ELF-1 (cell line): Measurements from ENCODE around the gene LRRC41.
"Not testable (repeated sequence)": the region's sequence is repeated elsewhere in the genome, so short reads cannot be mapped to it uniquely, and the experiment has no call there.

Source experiments
- DNase-seq: peaks from one replicate; pipeline ENCODE4 v3.0.0-alpha.2; 2016; ENCODE audit warnings: low read depth, low spot score

The LRRC41 gene, protein sequence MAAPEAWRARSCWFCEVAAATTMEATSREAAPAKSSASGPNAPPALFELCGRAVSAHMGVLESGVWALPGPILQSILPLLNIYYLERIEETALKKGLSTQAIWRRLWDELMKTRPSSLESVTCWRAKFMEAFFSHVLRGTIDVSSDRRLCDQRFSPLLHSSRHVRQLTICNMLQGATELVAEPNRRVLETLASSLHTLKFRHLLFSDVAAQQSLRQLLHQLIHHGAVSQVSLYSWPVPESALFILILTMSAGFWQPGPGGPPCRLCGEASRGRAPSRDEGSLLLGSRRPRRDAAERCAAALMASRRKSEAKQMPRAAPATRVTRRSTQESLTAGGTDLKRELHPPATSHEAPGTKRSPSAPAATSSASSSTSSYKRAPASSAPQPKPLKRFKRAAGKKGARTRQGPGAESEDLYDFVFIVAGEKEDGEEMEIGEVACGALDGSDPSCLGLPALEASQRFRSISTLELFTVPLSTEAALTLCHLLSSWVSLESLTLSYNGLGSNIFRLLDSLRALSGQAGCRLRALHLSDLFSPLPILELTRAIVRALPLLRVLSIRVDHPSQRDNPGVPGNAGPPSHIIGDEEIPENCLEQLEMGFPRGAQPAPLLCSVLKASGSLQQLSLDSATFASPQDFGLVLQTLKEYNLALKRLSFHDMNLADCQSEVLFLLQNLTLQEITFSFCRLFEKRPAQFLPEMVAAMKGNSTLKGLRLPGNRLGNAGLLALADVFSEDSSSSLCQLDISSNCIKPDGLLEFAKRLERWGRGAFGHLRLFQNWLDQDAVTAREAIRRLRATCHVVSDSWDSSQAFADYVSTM

DNA sequence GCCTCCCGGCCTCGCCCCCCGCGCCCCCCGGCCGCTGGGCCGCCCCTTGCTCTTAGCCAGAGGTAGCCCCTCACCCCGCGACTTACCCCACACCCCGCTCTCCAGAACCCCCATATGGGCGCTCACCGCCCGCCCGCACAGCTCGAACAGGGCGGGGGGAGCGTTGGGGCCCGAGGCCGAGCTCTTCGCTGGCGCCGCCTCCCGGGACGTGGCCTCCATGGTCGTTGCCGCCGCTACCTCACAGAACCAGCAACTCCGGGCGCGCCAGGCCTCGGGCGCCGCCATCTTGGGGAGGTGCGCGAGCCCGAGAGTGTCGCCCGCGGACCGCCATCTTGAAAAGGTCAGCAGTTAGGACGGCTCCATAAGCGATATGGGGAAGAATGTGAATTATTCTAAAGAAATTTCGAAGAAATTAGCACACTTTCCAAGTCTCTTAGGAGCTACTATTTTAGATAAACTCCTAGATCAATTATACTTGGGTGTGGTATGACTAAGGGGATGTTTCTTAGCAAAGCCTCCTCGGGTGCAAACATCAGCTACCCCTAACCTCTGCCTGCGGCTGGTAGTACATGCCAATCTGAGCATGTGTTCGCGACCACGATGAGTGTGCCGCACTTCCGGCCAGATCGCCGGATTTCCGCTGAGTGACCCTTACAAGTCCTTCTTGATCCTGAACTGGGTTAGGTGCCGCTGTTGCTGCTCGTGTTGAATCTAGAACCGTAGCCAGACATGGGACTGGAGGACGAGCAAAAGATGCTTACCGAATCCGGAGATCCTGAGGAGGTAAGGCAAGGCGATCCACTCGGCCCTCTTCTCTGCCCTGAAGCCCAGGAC lies at the start of gene LRRC41, which contains the start of gene UQCRH:
TSS of gene LRRC41 (minus strand) at position 579 of the 834 bp plus-strand sequence. CDS start at position 285, 294 bp downstream.
TSS of gene UQCRH (plus strand) at position 661 of the 834 bp plus-strand sequence. CDS start at position 730, 69 bp downstream.
- peak; percentile 98 for DNase-seq

DNA sequence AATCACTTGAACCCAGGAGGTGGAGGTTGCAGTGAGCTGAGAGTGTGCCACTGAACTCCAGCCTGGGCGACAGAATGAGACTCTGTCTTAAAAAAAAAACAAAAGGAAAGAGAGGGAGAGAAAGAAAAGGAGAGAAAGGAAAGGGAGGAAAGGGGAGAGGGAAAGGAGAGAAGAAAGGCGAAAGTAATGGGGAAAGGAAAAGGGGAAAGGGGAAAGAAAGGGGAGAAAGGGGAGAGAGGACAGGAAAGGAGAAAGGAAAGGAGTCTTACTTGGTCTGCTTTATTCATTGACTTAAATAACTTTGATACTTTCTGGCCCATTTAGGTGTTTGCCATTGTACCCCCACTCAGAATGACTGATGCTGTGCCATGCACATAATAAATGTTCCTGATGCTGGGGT lies 48.9 kb upstream of the LRRC41 start:
- no peak for DNase-seq

DNA sequence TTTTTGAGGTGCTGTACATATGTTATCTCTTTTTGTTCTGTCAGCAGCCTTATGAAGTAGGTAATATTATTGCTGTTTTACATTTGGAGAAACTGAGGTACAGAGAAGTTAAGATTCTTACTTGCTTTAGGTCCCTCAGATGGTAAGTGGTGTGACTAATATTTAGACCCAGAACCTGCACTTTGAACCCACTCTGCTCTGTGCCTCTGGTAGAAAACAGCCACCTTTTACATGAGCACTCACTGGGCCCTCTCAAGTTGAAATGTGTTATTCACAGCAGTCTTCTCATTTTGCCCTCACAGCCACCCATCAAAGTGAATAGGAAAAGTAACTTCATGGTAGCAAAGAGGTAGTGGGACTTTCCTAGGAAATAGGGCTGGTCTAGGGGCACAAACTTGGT lies 41.9 kb upstream of the LRRC41 start:
- DNase-seq, result no peak

DNA sequence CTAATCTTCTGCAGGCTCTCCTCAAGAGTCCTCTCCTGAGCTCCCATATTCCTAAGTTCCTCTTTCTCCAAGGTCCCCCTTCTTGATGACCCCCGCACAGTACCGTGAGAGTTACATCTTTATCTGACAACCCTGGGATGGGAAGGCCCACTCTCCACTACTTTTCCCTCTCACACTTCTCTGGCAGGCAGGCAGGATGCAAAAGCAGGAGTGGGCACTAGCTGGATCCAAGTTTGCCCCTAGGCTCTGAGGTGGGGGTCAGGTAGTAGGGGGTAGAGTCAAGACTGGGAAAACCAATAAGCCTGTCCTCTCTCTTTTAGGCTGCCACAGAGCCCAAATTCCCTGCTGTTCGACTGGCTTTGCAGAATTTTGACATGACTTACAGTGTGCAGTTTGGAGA lies 41.1 kb upstream of the LRRC41 start:
- no peak for DNase-seq

DNA sequence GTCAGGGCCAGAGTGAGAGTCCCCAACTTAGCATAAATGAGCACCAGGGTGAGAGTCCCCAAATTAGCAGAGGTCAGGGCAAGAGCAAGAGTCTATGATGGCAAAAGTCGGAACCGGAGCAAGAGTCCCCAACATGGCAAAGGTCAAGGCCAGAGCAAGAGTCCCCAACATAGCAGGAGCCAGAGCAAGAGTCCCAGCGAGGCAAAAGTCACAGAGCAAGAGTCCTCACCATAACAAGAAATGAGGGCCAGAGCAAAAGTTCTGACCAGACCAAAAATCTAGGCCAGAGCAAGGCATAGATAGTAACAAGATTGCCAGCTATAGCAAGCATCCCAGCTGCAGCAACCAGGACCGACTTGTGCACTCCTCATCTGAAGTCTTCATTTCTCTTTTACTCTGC lies 40.3 kb upstream of the LRRC41 start:
- DNase-seq, result no peak

DNA sequence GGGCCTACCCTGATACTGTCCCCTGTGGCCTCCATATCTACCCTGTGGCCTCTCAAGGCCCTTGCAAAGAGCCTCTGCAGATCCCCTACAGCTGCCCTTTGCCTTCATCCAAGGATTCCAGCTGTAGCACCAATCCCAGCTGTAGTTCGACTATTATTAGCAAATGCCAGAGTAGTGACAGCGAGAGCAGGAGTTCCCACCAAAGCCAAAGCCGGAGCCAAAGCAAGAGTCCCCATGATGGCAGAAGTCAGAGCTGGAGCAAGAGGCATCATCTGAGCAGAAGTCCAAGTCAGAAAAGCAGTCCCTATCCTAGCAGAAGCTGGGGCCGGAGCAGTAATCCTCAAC lies 39.9 kb upstream of the LRRC41 start:
- no peak for DNase-seq

DNA sequence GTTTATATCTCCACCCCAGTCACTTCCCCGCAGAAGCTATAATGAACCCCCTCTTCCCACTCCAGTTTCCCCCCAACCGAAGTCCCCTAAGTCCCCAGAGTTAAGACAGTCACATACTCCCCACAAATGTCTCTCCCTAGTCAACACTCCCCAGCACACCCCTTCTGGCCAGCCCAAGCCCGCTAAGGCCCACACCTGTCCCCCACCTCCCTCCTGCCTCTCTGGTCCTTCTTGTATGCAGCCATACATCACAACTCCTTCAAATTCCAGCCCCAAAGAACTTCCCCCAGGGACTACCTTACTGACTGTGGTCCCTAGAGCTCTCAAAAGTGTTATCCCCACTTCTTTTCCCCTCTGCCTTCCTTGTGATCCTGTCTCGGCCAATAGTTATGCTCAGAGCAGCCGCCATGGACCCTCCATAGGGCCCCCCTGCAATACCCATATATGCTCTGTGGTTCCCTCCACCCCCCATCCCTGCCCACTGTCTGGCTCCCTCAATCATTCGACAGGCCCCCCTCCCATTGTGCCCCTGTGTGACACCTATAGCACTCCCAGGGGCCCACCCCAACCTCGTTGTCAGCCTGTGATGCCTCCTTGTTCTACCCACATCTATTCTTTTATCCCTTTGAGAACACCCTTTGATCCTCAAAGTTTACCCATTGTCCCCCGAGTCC lies 39.4 kb upstream of the LRRC41 start:
- no peak for DNase-seq

DNA sequence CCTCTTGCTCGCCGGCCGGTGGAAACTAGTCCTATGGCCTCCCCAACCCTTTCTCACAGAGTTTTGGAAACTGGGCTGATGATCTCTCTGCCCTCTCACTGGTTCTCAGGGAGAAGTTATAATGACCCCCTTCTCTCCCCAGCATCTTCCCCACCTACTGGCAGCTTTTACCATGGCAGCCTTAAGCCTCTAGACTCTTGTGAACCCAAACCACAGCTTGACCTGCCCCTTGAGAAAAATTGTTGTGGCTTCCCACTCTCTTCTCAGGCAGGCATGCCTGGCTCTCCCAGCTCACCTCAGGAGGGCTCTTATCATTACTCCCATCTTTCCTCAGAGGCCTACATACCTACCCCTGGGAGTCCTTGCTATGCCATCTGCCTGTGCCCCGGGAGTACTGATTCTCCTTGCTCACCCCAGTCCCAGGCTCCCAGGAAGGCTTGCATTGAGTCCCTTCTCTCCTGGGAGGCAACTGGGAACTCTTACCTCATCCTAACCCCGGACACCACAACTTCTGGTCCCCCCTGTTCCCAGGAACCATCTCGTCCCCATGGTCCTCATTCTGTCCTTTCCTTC lies 38.8 kb upstream of the LRRC41 start:
- peak; percentile 51 for DNase-seq

DNA sequence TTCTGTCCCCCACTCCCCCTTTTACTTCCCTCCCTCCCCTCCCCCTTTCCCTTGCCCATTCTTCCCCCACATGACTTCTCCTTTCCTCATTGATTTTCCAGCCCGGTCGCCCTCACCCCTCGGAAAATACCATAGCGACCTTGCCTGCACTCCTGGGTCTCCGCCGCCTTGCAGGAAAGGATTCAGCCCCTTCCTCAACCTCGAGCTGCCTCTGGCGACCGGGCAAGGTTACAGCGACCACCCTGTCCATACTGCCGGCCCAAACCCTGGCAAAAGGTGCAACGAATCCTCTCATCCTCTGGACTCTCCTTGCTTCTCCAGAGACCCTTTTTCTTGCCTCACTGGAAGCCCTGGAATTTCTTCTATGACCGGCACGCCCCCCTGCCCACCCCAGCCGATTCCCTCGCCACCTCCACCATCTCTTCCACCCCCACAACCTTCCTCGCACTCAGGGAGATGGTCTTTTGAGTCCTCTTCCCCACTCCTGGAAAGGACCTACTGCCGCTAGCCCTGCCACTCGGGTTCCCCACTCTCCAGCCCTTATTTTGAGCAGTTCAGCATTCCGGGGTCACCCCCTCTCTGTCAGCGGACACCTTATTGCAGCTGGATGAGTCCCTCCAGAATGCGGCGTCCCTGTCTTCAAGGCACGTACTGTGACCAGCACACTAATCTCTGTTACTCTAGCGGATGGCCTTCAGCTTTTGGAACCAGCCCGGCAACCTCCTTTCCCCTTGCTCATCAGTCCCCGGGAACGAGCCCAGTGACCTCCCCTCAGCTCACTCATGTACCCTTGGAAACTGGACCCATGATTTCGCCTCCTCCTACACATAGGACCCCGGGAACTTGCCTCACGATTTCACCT lies 38.0 kb upstream of the LRRC41 start:
- peak; percentile 35 for DNase-seq

DNA sequence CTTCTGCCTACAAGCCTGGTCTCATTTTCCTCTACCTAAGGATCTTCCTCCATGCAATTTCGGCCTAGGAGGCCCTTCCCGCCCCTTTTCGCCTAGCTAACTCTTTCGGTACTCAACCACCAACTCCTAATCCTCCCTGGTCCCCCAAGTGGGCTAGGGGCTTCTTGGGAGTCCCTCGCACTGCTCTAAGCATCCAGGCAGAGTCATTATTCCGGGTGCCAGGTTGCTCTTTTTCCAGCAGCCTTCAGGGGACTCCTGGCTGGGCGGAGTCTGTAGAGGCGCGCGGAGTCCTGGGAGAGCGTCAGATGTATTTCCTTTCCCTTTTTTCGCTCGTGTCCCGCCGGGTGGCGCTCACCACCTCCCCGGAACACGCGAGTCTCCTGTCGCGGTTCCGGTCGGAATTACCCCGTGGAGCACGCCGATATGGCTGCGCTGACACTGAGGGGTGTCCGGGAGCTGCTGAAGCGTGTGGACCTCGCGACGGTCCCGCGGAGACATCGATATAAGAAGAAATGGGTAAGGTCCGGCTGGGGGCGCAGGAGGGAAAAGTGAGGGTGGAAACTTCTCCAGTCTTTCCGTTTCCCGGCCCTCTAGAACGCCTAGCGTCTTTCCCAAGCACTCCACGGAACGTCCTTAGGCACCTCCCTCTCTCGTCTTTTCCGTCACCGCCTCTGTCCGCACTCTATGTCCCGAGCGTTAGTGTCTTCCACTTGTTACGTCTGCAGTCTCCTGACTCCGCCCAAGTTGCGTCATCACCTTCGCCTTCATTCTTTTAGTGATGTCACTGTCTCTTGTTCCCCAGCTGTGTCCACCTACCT lies 37.2 kb upstream of the LRRC41 start, which contains the start of gene NSUN4:
TSS of gene NSUN4 (plus strand) at position 404 of the 818 bp plus-strand sequence. CDS start at position 424, 20 bp downstream.
- DNase-seq, result peak; percentile 94

DNA sequence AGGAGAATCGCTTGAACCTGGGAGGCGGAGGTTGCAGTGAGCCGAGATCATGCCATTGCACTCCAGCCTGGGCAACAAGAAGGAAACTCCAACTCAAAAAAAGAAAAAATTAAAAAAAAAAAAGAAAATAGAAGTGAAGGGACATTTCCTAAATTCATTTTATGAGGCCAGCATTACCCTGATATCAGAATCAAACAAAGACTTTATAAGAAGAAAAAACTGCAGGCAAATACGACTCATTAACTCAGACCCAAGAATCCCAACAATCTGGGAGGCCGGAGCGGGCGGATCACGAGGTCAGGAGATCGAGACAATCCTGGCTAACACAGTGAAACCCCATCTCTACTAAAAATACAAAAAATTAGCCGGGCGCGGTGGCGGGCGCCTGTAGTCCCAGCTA lies 34.0 kb upstream of the LRRC41 start:
- not testable (repeated sequence) for DNase-seq

DNA sequence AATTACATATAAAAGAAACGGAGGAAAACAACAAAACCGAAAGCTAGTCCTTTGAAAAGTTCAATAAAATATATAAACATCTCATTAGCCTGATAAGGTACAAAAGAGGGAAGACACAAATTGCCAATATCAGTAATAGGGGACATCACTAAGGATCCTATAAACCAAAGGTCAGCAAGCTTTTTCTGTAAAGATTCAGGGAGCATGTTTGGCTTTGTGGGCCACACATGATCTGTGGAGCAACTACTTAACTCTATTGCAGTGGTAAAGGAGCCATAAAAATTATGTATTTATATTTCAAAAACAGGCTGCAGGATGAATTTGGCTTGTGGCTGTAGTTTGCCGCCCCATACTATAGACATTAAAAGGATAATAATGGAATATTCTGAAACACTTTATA lies 31.7 kb upstream of the LRRC41 start:
- DNase-seq, result no peak

DNA sequence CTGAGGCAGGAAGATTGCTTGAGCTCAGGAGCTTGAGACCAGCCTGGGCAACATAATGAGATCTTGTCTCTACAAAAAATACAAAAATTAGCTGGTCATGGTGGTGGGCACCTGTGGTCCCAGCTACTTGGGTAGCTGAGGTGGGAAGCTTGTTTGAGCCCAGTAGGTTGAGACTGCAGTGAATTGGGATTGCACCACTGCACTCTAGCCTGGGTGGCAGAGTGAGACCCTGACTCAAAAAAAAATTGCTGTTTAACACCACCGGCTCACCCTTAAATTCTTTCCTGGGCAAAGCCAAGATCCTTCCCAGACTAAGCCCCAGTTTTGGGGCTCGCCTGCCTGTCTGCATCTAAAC lies 30.6 kb upstream of the LRRC41 start:
- no peak for DNase-seq

DNA sequence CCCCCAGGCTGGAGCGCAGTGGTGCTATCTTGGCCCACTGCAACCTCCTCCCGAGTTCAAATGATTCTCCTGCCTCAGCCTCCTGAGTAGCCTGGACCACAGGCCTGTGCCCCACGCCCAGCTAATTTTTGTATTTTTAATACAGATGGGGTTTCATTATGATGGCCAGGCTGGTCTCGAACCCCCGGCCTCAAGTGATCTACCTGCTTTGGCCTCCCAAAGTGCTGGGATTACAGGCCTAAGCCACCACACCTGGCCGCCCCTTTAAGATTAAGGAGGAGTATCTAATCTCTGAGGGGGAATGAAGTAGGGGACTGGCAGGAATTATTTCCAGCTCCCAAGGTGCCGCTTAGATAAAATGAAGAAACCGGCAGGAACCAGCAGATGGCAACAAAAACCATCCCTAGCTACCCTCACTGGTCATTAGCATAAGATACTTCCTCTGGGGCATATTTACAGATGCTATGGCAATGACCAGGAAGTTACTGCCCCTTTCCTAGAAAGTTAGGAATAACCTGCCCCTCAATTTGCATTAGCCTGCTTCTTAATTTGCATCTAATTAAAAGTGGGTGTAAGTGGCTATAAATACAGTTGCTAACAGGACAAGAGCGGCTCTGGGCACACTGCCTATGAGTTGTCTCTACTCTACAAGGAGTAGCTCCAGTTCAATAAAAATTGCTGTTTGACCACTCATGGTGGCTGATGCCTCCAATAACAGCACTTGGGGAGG lies 30.0 kb upstream of the LRRC41 start:
- DNase-seq, result peak; percentile 79

DNA sequence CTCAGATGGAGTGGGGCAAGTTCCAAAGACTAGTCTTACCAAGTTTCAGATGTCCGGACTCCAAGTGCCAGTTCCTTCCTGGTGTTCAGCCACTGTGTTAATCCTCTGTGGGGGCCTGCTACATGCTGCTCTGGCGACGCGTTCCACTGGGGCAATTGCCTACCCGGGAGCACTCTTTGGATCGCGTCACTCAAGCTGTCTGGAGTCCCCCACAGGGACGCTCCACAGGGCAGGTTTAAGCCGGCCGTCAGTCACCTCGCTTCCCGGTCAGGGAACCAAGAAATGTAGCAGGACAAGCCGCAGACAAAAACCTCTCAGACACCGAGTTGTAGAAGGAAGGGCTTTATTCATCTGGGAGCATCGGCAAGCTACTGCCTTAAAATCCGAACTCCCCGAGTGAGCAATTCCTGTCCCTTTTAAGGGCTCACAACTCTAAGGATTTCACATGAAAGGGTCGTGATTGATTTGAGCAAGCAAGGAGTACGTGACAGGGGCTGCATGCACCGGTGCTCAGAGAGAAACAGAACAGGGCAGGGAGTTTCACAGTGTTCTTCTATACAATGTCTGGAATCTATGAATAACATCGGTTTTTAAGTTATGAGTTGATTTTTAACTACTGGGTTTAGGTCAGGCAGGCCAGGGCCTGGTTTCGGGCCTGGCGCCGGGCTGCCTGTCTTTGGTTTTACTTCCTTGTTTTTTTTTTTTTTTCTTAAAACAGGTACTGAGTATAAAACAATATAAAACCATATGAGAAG lies 28.5 kb upstream of the LRRC41 start:
- peak; percentile 78 for DNase-seq

DNA sequence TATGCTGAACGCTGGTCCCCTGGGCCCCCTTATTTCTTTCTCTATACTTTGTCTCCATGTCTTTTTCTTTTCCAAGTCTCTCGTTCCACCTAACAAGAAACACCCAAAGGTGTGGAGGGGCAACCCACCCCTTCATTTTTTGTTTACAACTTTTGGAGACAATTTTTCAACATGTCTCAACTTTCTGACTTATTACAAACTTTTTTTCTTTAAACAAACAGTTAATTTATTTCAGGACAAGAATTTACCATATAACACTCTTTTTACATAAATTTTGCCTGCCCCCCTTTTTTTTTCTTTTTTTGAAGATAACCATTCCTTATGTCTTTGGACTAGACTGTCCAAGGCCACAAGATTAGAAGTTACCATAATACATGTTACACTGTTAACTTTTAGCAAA lies 27.0 kb upstream of the LRRC41 start:
- not testable (repeated sequence) for DNase-seq

DNA sequence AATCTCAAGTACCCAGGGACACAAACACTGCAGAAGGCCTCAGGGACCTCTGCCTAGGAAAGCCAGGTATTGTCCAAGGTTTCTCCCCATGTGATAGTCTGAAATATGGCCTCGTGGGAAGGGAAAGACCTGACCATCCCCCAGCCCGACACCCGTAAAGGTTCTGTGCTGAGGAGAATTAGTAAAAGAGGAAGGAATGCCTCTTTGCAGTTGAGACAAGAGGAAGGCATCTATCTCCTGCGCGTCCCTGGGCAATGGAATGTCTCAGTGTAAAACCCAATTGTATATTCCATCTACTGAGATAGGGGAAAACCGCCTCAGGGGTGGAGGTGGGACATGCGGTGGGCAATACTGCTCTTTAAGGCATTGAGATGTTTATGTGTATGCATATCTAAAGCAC lies 26.4 kb upstream of the LRRC41 start:
- peak; percentile 51 for DNase-seq

DNA sequence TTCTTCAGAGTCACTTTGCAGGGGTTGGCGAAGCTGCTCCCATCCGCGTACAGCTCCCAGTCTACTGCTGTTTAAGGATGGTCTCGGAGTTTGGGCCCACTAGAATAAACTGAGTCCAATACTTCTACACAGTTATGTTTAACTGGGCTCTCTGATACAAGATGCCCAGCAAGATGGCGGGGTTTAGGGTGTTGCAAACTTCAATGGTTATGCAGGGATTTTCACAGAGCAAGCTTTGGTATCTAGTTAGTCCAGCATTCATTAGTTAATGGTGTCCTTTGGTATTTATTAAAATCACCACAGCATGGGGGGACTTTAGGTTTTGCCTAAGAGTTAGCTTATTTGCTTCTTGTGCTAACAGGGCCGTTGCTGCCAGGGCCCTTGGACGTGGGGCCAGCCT lies 24.8 kb upstream of the LRRC41 start:
- DNase-seq, result not testable (repeated sequence)
